Mucosa of stomach (tissue), 1 donor: ENCODE data around the gene SLC6A4.
"Not testable (repeated sequence)": the region's sequence is repeated elsewhere in the genome, so short reads cannot be mapped to it uniquely, and the experiment has no call there.

Source experiments
- H3K27me3 ChIP-seq: one replicate; pipeline ENCODE4 v1.7.0; 2013; ENCODE audit warnings: mild to moderate bottlenecking, low read length; ENCODE audit not compliant: control insufficient read depth, insufficient read depth
- H3K36me3 ChIP-seq: one replicate; pipeline ENCODE4 v1.7.0; 2013; ENCODE audit warnings: low read length; ENCODE audit not compliant: control insufficient read depth, insufficient read depth
- H3K4me1 ChIP-seq: one replicate; pipeline ENCODE4 v1.7.0; 2013; ENCODE audit warnings: mild to moderate bottlenecking, low read length; ENCODE audit not compliant: control insufficient read depth, insufficient read depth
- H3K4me3 ChIP-seq: one replicate; pipeline ENCODE4 v1.7.0; 2013; ENCODE audit warnings: low read length
- H3K9ac ChIP-seq: one replicate; pipeline ENCODE4 v1.7.0; 2013; ENCODE audit warnings: mild to moderate bottlenecking, low read length, moderate library complexity
- H3K9me3 ChIP-seq: one replicate; pipeline ENCODE4 v1.7.0; 2013; ENCODE audit warnings: mild to moderate bottlenecking, low read length, moderate library complexity; ENCODE audit not compliant: control insufficient read depth
- donor health status: Pancreatic carcinoma.

The SLC6A4 gene

DNA sequence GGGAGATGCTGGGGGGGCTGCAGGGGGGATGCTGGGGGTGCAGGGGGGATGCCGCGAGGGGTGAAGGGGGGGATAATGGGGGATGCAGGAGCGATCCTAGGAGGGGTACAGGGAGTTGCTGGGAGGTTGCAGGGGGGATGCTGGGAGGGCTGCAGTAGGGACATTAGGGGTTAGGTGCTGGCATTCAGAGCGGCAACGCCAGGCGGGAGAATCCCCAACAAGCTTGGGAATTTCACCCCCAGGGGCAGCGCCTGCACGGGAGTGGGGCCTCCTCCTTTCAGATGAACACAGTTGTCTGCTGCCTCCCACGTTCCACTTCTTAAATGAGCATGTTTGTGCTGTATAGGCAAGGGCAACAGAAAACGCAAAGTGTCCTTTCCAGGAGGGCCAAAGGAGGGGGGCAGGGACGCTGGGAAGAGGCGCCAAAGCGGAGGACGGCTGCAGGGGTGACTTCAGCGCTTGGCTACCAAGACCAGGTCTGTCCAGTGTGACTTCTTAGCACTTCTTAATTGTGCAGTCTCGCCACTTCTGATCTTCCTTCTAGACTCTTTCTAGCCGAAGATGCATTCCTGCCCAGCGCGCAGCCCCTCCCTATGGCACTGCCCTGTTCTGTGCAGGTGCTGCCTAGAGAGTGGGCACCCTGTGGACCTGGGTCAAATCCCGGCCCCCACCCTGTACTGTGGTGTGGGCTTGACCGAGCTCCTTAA is 2.0 kb upstream of the SLC6A4 start:
- H3K9ac ChIP-seq = no peak overlapping the region

DNA sequence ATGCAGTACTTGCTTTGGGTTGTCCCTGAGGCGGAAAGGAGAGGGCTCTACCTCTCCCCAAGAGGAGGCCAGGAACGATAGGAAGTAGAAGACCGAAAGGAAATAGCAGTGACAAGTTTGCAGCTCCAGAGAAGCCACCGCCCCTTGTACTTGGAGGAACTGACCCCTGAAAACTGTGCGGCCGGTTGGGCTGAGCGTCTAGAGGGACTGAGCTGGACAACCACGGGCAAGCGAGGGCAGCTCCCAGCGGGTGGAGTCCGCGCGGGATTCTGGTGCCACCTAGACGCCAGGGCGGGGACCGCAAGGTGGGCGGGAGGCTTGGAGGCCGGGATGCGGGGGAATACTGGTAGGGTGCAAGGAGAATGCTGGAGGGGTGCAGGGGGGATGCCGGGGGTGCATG is 1.3 kb upstream of the SLC6A4 start:
- Histone ChIP-seq H3K4me1 (peaks cover 34% of the 10 kb centered on the region), H3K27me3 (peaks cover 71% of the 10 kb centered on the region), H3K4me3 (no peak overlapping the region), H3K9ac (no peak overlapping the region), H3K36me3 (no peaks in the 10 kb centered on the region), H3K9me3 (no peaks in the 10 kb centered on the region)

More for the DNA sequence above, 2.0 kb upstream of the SLC6A4 start:
- Histone ChIP-seq H3K9me3 (no peaks in the 10 kb centered on the region), H3K27me3 (peaks cover 71% of the 10 kb centered on the region), H3K36me3 (no peaks in the 10 kb centered on the region), H3K4me3 (no peak overlapping the region), H3K4me1 (peaks cover 34% of the 10 kb centered on the region)

DNA sequence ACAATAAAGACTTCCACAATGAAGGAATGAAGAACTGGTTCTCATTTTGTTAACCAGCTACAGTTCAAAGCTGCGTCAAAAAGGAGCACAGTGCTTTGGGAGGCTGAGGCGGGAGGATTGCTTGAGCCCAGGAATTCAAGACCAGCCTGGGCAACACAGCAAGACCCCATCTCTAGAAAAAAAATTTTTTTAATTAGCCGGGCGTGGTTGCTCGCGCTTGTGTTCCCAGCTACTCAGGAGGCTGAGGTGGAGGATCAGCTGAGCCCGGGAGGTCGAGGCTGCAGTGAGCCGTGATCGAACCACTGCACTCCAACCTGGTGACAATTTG is 764 bp upstream of the SLC6A4 start:
- Histone ChIP-seq H3K9ac (no peak overlapping the region), H3K27me3 (peaks cover 71% of the 10 kb centered on the region), H3K9me3 (no peaks in the 10 kb centered on the region), H3K4me3 (peak overlapping the region; percentile 8), H3K36me3 (no peaks in the 10 kb centered on the region), H3K4me1 (peaks cover 34% of the 10 kb centered on the region)

DNA sequence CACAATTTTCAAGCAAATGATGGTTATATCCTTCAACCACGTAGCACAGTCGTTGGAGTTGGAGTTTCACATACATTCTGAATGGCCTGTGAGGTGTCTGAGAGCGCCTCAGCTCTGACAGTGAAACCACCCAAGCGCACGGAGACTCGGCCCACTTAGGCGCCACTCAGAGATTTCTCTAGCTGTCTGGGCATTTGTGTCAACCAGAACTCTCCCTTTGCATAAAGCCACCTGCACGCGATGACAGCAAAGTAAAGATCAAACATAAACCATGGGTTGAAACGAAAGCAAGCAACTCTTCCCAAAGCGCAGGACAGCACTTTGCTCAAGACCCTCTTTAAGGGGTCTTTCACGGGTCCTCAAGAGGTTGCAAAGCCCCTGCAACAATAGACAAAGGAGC is 533 bp downstream of the SLC6A4 start:
- Histone ChIP-seq H3K9me3 (no peaks in the 10 kb centered on the region), H3K4me1 (peaks cover 34% of the 10 kb centered on the region), H3K4me3 (peak overlapping the region; percentile 25), H3K9ac (no peak overlapping the region), H3K36me3 (no peaks in the 10 kb centered on the region), H3K27me3 (peaks cover 68% of the 10 kb centered on the region)

DNA sequence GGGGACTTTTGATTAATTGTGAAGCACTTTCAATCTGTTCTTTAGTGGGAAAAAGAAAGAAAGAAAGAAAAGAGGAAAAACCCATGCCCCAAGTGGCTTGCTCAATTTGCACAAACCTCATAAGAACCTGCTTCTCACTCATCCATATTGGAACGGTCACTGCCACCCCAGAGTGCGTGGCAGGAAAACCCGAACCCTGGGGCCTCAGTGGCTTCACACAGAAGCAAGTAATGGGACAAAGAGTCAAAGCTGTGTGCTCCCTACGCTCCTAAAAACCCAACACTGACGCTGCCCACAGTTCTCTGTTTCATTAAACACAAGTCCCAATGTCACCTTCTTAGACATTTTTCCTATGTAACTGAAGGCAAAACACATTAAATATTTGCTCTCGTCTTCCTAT is 1.2 kb downstream of the SLC6A4 start:
- H3K4me1 ChIP-seq = peaks cover 34% of the 10 kb centered on the region
- H3K4me3 ChIP-seq = no peak overlapping the region
- H3K9me3 ChIP-seq = no peaks in the 10 kb centered on the region
- no peak overlapping the region for H3K9ac ChIP-seq
- no peaks in the 10 kb centered on the region for H3K36me3 ChIP-seq
- H3K27me3 ChIP-seq = peaks cover 62% of the 10 kb centered on the region

- Histone ChIP-seq H3K9ac (no peak overlapping the region), H3K27me3 (peaks cover 49% of the 10 kb centered on the region), H3K4me3 (no peak overlapping the region), H3K9me3 (no peaks in the 10 kb centered on the region), H3K36me3 (no peaks in the 10 kb centered on the region), H3K4me1 (peaks cover 28% of the 10 kb centered on the region)
Measured at GRCh38 chr17:30232824-30233427, 2.6 kb downstream of the SLC6A4 start.

GRCh38 chr17:30232015-30232823 is 3.3 kb downstream of the SLC6A4 start:
- Histone ChIP-seq H3K27me3 (peaks cover 41% of the 10 kb centered on the region), H3K9ac (no peak overlapping the region), H3K4me3 (no peak overlapping the region), H3K36me3 (no peaks in the 10 kb centered on the region), H3K4me1 (peaks cover 21% of the 10 kb centered on the region), H3K9me3 (no peaks in the 10 kb centered on the region)

- Histone ChIP-seq H3K36me3 (no peaks in the 10 kb centered on the region), H3K4me3 (no peak overlapping the region), H3K9me3 (no peaks in the 10 kb centered on the region), H3K4me1 (peaks cover 9% of the 10 kb centered on the region), H3K9ac (no peak overlapping the region), H3K27me3 (peaks cover 29% of the 10 kb centered on the region)
Measured at GRCh38 chr17:30230596-30231125, 4.8 kb downstream of the SLC6A4 start.

DNA sequence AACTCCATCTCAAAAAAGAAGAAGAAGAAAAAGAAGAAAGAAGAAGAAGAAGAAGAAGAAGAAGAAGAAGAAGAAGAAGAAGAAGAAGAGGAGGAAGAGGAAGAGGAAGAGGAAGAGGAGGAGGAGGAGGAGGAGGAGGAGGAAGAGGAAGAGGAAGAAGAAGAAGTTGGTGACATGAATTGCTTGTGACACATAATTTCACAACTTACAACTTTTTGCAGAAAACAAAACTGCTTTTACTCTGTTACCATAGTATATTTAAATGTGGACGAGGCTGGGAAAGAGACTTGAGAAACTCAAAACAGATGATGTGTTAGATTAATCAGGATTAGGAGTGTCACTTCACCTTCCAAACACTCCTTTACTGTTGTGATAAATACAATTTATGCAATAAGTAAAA is 5.5 kb downstream of the SLC6A4 start:
- H3K4me1 ChIP-seq, H3K36me3 ChIP-seq, H3K4me3 ChIP-seq, H3K9ac ChIP-seq, H3K9me3 ChIP-seq: not testable (repeated sequence)
- H3K27me3 ChIP-seq = peaks cover 28% of the 10 kb centered on the region

GRCh38 chr17:30229012-30229411 is 6.5 kb downstream of the SLC6A4 start:
- H3K36me3 ChIP-seq = no peaks in the 10 kb centered on the region
- no peak overlapping the region for H3K9ac ChIP-seq
- no peaks in the 10 kb centered on the region for H3K9me3 ChIP-seq
- no peaks in the 10 kb centered on the region for H3K4me1 ChIP-seq
- peaks cover 19% of the 10 kb centered on the region for H3K27me3 ChIP-seq
- no peak overlapping the region for H3K4me3 ChIP-seq

- no peaks in the 10 kb centered on the region for H3K4me1 ChIP-seq
Measured at GRCh38 chr17:30228011-30228410, 7.5 kb downstream of the SLC6A4 start.

GRCh38 chr17:30226878-30227277 is 8.6 kb downstream of the SLC6A4 start:
- H3K9ac ChIP-seq = no peak overlapping the region
- no peaks in the 10 kb centered on the region for H3K4me1 ChIP-seq
- H3K9me3 ChIP-seq = no peaks in the 10 kb centered on the region
- no peaks in the 10 kb centered on the region for H3K36me3 ChIP-seq
- peaks cover 6% of the 10 kb centered on the region for H3K27me3 ChIP-seq
- H3K4me3 ChIP-seq = no peak overlapping the region

More at GRCh38 chr17:30228011-30228410, 7.5 kb downstream of the SLC6A4 start:
- no peak overlapping the region for H3K4me3 ChIP-seq
- H3K9ac ChIP-seq = no peak overlapping the region
- peaks cover 10% of the 10 kb centered on the region for H3K27me3 ChIP-seq
- H3K9me3 ChIP-seq = no peaks in the 10 kb centered on the region
- H3K36me3 ChIP-seq = no peaks in the 10 kb centered on the region
